Neuronal stem cell (in vitro differentiated cells): ENCODE measurements around the gene OR52E5.

Source experiments
- DNase-seq: peaks from one replicate; pipeline ENCODE4 v3.0.0-alpha.2; 2013; ENCODE audit warnings: low spot score
- H2AFZ ChIP-seq: one replicate; pipeline ENCODE4 v1.6.1; 2013; ENCODE audit warnings: mild to moderate bottlenecking, low read length, inconsistent platforms
- H2AK5ac ChIP-seq: 2 replicates; pipeline ENCODE4 v1.6.1; 2013; ENCODE audit warnings: low read depth, mild to moderate bottlenecking, inconsistent platforms, low read length, moderate library complexity, mixed read lengths
- H2BK120ac ChIP-seq: 2 replicates; pipeline ENCODE4 v1.6.1; 2013; ENCODE audit warnings: low read depth, mild to moderate bottlenecking, inconsistent platforms, low read length, moderate library complexity, mixed read lengths
- H2BK12ac ChIP-seq: one replicate; pipeline ENCODE4 v1.6.1; 2013; ENCODE audit warnings: low read length, inconsistent platforms
- H2BK15ac ChIP-seq: 2 replicates; pipeline ENCODE4 v1.6.1; 2013; ENCODE audit warnings: mild to moderate bottlenecking, low read length, inconsistent platforms, mixed read lengths
- H2BK5ac ChIP-seq: one replicate; pipeline ENCODE4 v1.6.1; 2013; ENCODE audit warnings: inconsistent platforms, mild to moderate bottlenecking, low read length, moderate library complexity
- H3K14ac ChIP-seq: one replicate; pipeline ENCODE4 v1.6.1; 2013; ENCODE audit warnings: low read length, inconsistent platforms
- H3K18ac ChIP-seq: 2 replicates; pipeline ENCODE4 v1.6.1; 2013; ENCODE audit warnings: low read length, inconsistent platforms
- H3K23ac ChIP-seq: 2 replicates; pipeline ENCODE4 v1.6.1; 2013; ENCODE audit warnings: low read depth, mild to moderate bottlenecking, mixed read lengths, low read length, inconsistent platforms; ENCODE audit not compliant: poor library complexity
- H3K27ac ChIP-seq: replicated peaks from 3 replicates; pipeline ENCODE4 v1.5.1; 2013; ENCODE audit warnings: low read length, inconsistent platforms
- H3K27me3 ChIP-seq, 3 experiments: 2 replicates each; pipeline ENCODE4 v1.6.1; 2013; ENCODE audit warnings: low read length in 3 of 3, mild to moderate bottlenecking in 2 of 3, inconsistent platforms in 1 of 3, low read depth in 1 of 3, mixed read lengths in 1 of 3, moderate library complexity in 1 of 3; ENCODE audit not compliant: control insufficient read depth in 3 of 3, insufficient read depth in 3 of 3
- H3K36me3 ChIP-seq, 2 donors: replicated peaks in 1 of 2; 2 replicates each; pipeline ENCODE4 v1.6.1; 2013; ENCODE audit warnings: low read length in 2 of 2; ENCODE audit not compliant: control insufficient read depth in 2 of 2, insufficient read depth in 2 of 2
- H3K4ac ChIP-seq: 2 replicates; pipeline ENCODE4 v1.6.1; 2013; ENCODE audit warnings: inconsistent platforms, mild to moderate bottlenecking, low read length, moderate library complexity
- H3K4me1 ChIP-seq, 2 donors: 1 replicate in 1 of 2; 2 replicates in 1 of 2; pipeline ENCODE4 v1.6.1; 2013; ENCODE audit warnings: low read length in 2 of 2, low read depth in 1 of 2; ENCODE audit not compliant: control insufficient read depth in 2 of 2, insufficient read depth in 1 of 2
- H3K4me2 ChIP-seq: one replicate; pipeline ENCODE4 v1.6.1; 2013; ENCODE audit warnings: mild to moderate bottlenecking, low read length, inconsistent platforms; ENCODE audit not compliant: insufficient read depth, poor library complexity, severe bottlenecking
- H3K4me3 ChIP-seq, 2 donors: 2 replicates each; pipeline ENCODE4 v1.5.1; 2013; ENCODE audit warnings: low read length in 2 of 2, mild to moderate bottlenecking in 2 of 2, inconsistent platforms in 1 of 2, moderate library complexity in 1 of 2
- H3K79me1 ChIP-seq: one replicate; pipeline ENCODE4 v1.6.1; 2013; ENCODE audit warnings: low read depth, mild to moderate bottlenecking, inconsistent platforms, low read length, moderate library complexity
- H3K9ac ChIP-seq: one replicate; pipeline ENCODE4 v1.6.1; 2013; ENCODE audit warnings: mild to moderate bottlenecking, low read depth, low read length, inconsistent platforms; ENCODE audit not compliant: poor library complexity
- H3K9me3 ChIP-seq, 2 donors: replicated peaks in 1 of 2; 2 replicates each; pipeline versions ENCODE3 to v1.6.1; 2013; ENCODE audit warnings: low read length in 2 of 2, mild to moderate bottlenecking in 2 of 2, inconsistent platforms in 1 of 2, low read depth in 1 of 2, mixed read lengths in 1 of 2, moderate library complexity in 1 of 2; ENCODE audit not compliant: control insufficient read depth in 2 of 2, insufficient read depth in 1 of 2
- H4K8ac ChIP-seq: one replicate; pipeline ENCODE4 v1.6.1; 2013; ENCODE audit warnings: low read depth, mild to moderate bottlenecking, inconsistent platforms, low read length, moderate library complexity
- H4K91ac ChIP-seq: one replicate; pipeline ENCODE4 v1.6.1; 2013; ENCODE audit warnings: low read length, low read depth, mild to moderate bottlenecking, inconsistent platforms; ENCODE audit not compliant: poor library complexity
- WGBS, 2 donors: extraction: QIAGEN DNeasy Blood & Tissue Kit; methylation state at CpG; one replicate each; pipeline ENCODE4 v1.1.7; 2013; ENCODE audit warnings: missing lambda C conversion rate in 2 of 2, mixed read lengths in 1 of 2; ENCODE audit not compliant: insufficient read length in 2 of 2, insufficient replicate concordance in 1 of 2; ENCODE audit errors: extremely low coverage in 2 of 2; 5-methylcytosine and 5-hydroxymethylcytosine counted together

The OR52E5 gene

DNA sequence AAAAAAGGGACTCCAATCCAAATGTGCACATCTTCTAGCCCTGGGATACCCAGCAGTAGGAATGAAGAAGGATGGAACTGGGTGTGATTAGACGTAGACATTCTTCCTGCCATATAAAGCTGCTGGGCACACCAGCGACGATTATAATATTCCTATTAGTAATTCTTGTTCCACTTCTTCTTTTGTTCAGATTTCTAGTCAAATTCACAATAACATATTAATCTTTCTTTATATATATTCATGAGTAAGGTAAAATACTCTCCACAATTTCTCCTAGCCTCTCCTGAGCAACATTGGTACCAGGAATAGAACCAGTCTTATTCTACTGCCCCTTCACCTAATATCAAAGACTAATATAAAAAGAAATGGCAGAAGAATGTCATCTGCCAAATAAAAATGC is 35.4 kb upstream of the OR52E5 start, which contains the start of gene OR52E8:
Gene OR52E8, minus strand, starts transcription at position 101 of the 400 bp plus-strand sequence. Its CDS starts 0 bp downstream, at position 101.
- Histone ChIP-seq H3K4me2 (no peak within 1 kb of the TSS), H4K91ac (no peak within 1 kb of the TSS), H3K27ac (no peak within 1 kb of the TSS), H3K14ac (no peak within 1 kb of the TSS), H3K18ac (no peak within 1 kb of the TSS), H2AFZ (no peak within 1 kb of the TSS), H2BK5ac (no peak within 1 kb of the TSS), H3K79me1 (no peaks in the 10 kb centered on the region), H3K9me3 (no peaks in the 10 kb centered on the region), H3K23ac (no peak within 1 kb of the TSS), H3K4me3 (no peak within 1 kb of the TSS), H3K4ac (no peak within 1 kb of the TSS), H3K27me3 (no peaks in the 10 kb centered on the region), H3K9ac (no peak within 1 kb of the TSS), H4K8ac (no peak within 1 kb of the TSS), H3K4me1 (no peaks in the 10 kb centered on the region), H2BK12ac (no peak within 1 kb of the TSS), H2BK120ac (no peak within 1 kb of the TSS), H2BK15ac (no peak within 1 kb of the TSS), H2AK5ac (no peak within 1 kb of the TSS), H3K36me3 (no peaks in the 10 kb centered on the region)
- WGBS, 2 donors = no CpG with 5 or more reads among the region's 3 CpGs
- DNase-seq = no peak

DNA sequence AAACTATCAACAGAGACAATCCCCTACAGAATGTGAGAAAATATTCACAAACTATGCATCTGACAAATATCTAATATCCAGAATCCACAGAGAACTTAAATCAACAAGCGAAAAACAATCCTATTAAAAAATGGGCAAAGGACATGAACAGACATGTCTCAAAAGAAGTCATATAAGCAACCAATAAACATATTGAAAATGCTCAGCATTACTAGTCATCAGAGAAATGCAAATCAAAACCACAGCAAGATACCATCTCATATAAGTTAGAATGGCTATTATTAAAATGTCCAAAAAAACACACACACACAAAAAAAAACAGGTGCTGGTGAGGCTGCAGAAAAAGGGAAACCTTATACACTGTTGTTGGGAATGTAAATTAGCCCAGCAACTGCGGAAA is 27.2 kb upstream of the OR52E5 start:
- WGBS, 2 donors = no CpG with 5 or more reads among the region's 2 CpGs

DNA sequence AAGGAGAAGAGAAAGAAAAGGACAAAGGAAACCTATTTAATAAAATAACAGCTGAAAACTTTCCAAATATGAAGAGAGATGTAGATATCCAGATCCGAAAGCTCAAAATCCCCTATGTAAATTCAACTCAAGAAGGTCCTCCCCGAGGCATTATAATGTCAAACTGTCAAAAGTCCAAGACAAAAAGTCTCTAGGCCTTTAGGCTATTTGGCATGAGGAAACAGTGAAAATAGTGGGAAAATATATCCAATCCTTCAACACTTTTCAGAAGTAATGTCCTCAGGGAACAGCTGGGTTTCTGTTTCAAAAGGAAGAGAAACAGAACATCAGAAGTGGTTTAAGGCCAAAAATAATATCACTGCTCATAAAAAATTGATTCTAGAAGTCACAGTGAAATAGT is 14.4 kb upstream of the OR52E5 start:
- Histone ChIP-seq H4K8ac (no peak overlapping the region), H3K4me3 (no peak overlapping the region), H2BK15ac (no peak overlapping the region), H2AFZ (no peak overlapping the region), H2BK120ac (no peak overlapping the region), H3K23ac (no peak overlapping the region), H3K27ac (no peak overlapping the region), H2BK12ac (no peak overlapping the region), H3K18ac (no peak overlapping the region), H4K91ac (no peak overlapping the region), H3K9me3 (no peaks in the 10 kb centered on the region), H3K4ac (no peak overlapping the region), H3K79me1 (no peaks in the 10 kb centered on the region), H2BK5ac (no peak overlapping the region), H3K27me3 (no peaks in the 10 kb centered on the region), H2AK5ac (no peak overlapping the region), H3K9ac (no peak overlapping the region), H3K4me2 (no peak overlapping the region), H3K14ac (no peak overlapping the region), H3K4me1 (no peaks in the 10 kb centered on the region), H3K36me3 (no peaks in the 10 kb centered on the region)
- WGBS, 2 donors = no CpG with 5 or more reads among the region's 2 CpGs
- no peak for DNase-seq

More for the DNA sequence above, 27.2 kb upstream of the OR52E5 start:
- H3K4me2 ChIP-seq = no peak overlapping the region
- no peak overlapping the region for H3K23ac ChIP-seq
- no peaks in the 10 kb centered on the region for H3K4me1 ChIP-seq
- no peaks in the 10 kb centered on the region for H3K79me1 ChIP-seq
- H3K27me3 ChIP-seq = no peaks in the 10 kb centered on the region
- H2BK120ac ChIP-seq = no peak overlapping the region
- H3K14ac ChIP-seq = no peak overlapping the region
- H2BK12ac ChIP-seq = no peak overlapping the region
- no peak overlapping the region for H3K18ac ChIP-seq
- H3K9ac ChIP-seq = no peak overlapping the region
- H3K36me3 ChIP-seq = no peaks in the 10 kb centered on the region
- H2BK5ac ChIP-seq = no peak overlapping the region
- H2BK15ac ChIP-seq = no peak overlapping the region
- no peak overlapping the region for H3K4ac ChIP-seq
- H4K91ac ChIP-seq = no peak overlapping the region
- H3K27ac ChIP-seq = no peak overlapping the region
- no peak for DNase-seq
- no peak overlapping the region for H2AFZ ChIP-seq
- no peak overlapping the region for H3K4me3 ChIP-seq
- H4K8ac ChIP-seq = no peak overlapping the region
- H3K9me3 ChIP-seq = no peaks in the 10 kb centered on the region
- no peak overlapping the region for H2AK5ac ChIP-seq

DNA sequence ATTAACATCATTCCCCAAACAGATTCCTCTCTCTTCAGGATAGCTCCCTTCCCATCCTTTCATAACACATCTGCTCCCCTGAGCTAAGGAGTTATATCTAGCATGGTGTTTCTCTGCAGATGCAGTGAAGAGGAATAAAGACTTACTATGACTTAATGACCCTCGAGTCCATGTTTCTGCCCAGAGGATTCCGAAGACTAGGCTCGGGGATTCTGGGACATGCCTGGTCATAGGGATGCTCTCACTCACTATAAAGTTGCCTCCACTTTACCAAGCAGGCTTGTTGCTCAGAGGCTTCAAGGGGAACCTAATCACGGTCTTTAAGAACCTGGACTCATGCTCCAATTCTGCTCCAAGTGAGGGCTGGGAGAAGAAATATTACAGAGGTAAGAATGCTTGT is 12.7 kb upstream of the OR52E5 start, which contains the start of gene OR52E4:
Gene OR52E4, plus strand, starts transcription at position 301 of the 400 bp plus-strand sequence. CDS start 3,664 bp downstream, outside the sequence.
- Histone ChIP-seq H3K9ac (no peak within 1 kb of the TSS), H2AK5ac (no peak within 1 kb of the TSS), H3K9me3 (no peaks in the 10 kb centered on the region), H2BK15ac (no peak within 1 kb of the TSS), H3K14ac (no peak within 1 kb of the TSS), H3K4me3 (no peak within 1 kb of the TSS), H3K4me2 (no peak within 1 kb of the TSS), H3K23ac (no peak within 1 kb of the TSS), H2BK5ac (no peak within 1 kb of the TSS), H3K79me1 (no peaks in the 10 kb centered on the region), H3K36me3 (no peaks in the 10 kb centered on the region), H2BK12ac (no peak within 1 kb of the TSS), H3K27me3 (no peaks in the 10 kb centered on the region), H2BK120ac (no peak within 1 kb of the TSS), H4K8ac (no peak within 1 kb of the TSS), H3K18ac (no peak within 1 kb of the TSS), H3K4me1 (no peaks in the 10 kb centered on the region), H3K4ac (no peak within 1 kb of the TSS), H4K91ac (no peak within 1 kb of the TSS), H3K27ac (no peak within 1 kb of the TSS), H2AFZ (no peak within 1 kb of the TSS)
- no CpG with 5 or more reads among the region's 4 CpGs for WGBS, 2 donors
- DNase-seq = no peak
